GDM1 (cell line): ENCODE measurements around the gene MARF1.
"Not testable (repeated sequence)": the region's sequence is repeated elsewhere in the genome, so short reads cannot be mapped to it uniquely, and the experiment has no call there.

Experiments used
- DNase-seq: peaks from one replicate; lab custom pipeline; 2025; lab: John Stamatoyannopoulos, UW

MARF1 gene

DNA sequence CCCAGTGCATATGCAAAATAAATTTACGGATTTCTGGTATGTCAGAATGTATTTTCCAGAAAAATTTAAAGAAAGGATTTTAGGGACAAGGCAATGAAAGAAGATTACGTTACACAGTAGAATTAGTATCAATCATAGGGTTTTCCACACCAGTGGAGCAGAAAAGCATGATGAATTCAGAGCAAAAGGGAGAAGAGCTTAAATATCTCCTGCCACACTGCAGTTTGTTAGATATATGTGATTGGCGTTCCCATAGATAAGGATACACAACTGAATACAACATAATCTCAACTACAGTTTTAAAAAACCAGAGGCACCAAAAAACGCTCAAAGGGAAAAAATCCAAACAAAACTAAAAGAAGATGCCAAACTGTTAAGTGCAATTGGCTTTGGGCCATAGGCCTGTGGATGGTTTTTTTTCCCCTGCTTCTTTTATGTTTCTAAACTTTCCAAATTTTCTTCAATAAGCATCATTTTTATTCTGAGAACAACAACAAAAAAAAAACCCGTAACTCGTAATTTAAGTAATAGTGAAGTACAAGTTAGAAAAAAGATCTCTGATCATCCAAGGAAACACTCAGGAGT, 22.3 kb downstream of the MARF1 start:
- no peak for DNase-seq

DNA sequence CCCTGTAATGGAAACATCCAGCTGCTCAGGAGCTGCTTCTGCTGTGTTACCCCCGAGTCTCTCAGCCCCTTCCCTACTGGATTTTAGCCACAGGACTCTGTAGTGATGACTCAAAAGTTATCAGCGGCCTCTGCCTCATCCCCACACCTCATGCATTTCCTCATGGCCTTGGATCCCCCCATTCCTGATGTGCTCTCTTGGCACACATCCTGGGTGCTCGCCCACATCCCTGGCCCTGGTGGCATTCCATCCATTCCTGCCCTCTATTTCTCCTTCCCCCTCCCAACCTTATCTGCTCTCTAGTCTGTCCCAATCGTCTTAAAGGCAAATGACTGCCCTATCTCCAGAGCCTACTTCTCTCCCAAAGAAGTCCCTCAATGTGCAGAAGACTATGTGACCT, 24.6 kb downstream of the MARF1 start:
- no peak for DNase-seq

DNA sequence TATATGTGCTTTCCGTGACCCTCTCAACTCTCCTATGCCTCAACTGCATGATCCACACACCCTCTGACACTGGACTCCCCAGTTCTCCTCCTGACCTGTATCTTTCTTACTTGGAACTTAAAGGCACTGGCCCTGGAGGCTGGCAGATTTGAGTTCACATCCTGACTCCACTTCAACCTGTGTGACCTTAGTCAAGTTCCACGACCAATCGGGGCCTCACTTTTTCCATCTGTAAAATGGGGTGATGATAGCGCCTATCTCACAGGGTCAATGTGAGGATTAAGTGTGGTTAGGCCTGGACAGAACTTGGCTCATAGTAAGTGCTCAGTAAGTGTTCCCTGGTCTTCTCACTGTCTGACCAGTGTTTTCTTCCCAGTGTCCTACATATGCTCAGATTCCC, 25.1 kb downstream of the MARF1 start:
- no peak for DNase-seq

DNA sequence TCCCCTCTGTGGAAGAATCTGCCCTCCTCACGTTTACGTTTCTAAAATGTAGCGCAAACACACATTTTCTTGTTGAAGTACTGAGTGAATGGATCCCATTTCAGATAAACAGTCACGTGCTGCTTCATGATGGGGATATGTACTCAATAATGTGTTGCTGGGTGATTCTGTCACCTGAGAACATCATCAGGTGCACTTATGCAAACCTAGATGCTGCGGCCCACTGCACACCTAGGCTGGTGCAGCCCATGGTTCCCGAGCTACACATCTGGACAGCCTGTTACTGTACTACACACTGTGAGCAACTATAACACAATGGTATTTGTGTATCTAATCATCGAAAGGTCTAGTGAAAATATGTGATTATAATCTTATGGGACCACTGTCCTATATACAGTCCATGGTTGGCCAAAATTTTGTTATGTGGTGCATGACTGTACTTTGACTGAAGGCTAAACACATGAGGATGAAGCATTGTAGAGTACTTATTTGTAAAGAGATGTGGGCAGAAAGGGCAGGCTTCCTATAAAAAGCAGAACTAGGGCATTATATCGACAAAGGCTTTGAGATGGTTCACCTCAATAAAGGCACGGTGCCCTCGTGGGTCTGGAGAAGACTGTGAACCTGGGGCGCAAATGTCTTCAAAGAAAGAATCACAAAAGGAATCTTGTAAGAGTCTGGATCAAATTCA, 26.3 kb downstream of the MARF1 start:
- no peak for DNase-seq

DNA sequence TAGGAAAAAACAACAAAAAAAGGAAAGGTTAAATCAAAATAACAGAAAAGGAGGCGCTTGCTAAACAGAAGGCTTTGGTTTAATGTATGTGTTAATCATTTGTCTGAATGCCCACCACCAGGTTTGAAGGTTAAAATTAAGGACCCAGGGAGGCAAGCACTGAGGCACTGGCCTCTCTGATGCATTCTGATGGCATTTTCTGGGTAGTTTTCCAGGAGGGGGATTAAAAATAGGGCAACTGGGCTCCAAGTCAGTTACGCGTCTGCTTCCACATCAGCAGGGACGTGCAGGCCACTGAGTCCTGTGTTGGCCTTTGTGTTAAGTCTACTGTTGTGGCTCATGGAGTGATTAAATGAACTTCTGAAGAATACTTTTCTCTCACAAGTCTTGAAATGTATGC, 26.9 kb downstream of the MARF1 start:
- no peak for DNase-seq

DNA sequence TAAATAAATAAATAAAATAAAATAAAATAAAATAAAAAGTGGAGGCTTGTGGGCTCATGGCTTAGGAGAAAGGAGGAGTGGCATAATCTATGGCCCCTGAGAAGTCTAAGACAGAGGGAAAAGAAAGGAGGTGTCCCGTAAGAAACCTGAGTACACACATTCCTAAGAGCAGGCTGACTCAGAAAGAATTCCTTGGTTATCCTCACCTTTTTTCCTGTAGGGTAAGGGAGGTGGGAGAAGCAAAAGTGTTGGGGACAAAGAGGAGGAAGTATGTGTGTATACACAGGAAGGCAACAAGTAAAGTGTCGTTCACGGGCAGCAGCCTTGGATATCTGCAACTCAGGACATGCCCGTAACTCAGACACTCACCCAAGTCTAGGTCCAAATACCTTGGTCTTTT, 29.3 kb downstream of the MARF1 start:
- DNase-seq: no peak

DNA sequence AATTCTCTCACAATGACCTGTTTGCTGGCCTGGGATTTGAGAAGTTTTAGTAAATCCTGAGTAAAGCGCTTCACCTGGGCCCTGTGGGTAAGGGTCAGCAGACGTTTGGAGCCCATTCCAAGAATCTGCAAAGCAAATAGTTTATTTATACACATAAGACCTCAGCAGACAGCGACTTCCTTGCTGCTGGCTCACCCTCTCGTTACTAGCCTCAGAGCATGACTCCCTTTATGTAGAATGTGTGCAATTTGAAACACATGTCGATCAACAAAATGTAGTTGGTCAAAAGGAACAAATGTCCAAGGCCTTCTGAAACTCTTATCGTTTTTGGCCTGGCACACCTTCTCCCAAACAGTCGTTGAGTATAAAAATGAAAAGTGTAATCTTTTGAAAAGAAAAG, 31.3 kb downstream of the MARF1 start:
- no peak for DNase-seq

DNA sequence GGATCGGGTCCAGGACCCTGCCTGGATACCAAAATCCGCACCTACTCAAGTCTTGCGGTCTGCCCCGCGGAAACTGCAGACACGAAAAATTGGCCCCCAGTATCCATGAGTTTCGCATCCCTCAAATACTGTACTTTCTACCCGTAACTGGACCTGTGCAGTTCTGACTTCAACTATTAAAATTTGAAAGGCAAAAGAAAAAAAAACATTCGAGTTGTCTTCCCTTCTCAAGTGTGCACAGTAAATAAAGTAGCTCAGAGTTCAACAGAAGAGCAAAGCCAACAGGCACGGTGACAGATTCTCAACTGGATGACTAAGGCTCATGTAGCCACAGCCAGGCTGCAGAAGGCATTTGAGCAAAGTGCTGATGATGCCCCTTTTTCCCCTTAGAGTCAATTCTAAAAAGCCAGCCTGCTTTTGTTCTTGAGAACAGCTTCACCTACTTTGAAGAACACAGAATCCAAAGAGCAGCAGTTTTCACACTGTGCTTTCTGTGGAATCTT, 32.5 kb downstream of the MARF1 start:
- DNase-seq: no peak

DNA sequence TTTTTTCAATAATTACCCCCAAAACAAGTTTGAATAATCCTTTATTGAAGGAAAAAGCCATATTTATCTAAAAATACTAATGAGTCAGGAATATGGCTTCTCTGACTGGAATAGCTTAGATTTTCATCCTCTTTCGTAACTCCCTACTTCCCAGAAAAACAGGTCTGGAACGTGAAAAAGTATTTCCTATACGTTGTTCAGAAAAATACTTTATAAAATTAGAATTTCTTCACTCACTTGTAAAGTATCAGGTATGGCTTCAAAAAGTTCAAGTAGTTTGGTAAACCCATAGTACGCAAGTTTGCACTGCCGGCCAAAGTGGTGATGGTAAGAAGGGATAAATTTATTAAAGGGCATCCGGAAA, 33.7 kb downstream of the MARF1 start:
- no peak for DNase-seq

DNA sequence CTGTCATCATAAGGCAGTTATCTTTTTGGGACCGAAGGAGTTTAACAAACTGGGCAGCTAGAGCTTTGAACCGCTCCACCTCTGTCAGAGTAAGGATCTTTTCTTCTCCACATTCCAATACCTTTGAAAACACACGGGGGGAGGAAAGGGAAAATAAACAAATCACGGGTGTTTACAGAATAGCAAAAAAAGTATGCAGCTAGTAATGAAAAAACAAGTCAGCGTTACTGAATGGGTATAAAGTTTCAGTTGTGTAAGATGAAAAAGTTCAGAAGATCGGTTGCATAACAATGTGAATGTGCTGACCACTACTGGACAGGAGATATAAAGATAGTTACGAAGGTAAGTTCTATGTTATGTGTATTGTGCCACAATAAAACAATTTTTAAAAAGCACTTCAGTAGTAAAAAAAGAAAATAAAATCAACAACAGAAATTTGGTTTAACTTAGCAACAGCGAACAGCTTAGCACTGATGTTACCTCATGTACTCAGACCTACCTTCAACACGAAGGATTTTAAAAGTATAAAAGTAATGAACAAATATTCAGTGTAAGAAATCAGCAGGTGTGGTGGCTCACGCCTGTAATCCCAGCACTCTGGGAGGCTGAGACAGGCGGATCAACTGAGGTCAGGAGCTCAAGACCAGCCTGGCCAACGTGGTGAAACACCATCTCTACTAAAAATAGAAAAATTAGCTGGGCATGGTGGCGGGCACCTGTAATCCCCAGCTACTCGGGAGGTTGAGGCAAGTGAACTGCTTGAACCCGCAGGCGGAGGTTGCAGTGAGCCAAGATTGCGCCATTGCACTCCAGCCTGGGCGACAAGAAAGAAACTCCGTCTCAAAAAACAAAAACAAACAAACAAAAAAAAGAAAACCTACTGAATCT, 34.3 kb downstream of the MARF1 start:
- DNase-seq: no peak

DNA sequence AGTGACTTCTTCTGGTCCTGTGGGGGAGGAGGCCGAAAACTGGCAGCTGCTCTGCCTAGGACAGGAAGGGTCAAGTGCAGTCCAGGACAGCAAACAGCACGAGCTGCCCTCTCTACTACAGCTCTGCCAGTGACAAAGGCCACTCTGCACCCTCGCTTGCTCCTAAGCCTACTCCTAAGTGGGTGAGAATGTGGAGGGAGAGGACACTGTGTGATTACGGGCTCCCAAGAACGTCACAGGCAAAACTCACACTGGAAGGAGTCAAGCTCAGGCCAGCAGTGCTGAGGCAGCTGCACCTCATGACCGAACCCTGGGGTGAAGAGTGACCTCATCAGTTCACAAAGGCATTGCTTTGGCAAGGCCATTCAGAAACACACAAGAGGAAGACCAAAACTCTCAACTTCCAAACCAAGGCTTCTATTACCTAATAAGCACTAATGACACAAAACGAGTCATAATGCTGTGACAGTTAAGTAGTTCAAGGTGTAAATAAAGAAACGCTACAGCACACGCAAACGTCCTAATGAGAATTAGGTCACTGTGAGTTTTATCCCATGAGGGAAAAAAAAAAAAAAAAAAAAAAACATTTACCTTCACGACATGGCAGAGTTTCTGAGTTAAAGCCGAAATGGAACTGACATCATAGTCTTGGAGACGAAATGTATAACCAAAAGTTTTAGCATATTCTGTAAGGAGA, 35.1 kb downstream of the MARF1 start:
- no peak for DNase-seq

DNA sequence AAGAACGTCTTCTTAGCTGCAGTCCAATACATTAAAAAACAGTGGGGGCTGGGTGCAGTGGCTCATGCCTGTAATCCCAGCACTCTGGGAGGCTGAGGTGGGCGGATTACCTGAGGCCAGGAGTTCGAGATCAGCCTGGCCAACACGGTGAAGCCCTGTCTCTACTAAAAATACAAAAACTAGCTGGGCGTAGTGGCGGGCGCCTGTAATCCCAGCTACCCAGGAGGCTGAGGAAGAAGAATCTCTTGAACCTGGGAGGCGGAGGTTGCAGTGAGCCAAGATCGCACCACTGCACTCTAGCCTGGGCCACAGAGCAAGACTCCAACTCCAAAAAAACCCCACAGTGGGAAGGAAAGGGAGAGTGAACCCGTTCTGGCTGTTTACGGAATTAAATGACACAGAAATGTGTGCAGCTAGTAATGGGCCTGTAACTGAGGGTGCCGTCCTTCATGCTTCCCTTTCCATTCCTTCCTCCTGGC, 35.7 kb downstream of the MARF1 start:
- not testable (repeated sequence) for DNase-seq

DNA sequence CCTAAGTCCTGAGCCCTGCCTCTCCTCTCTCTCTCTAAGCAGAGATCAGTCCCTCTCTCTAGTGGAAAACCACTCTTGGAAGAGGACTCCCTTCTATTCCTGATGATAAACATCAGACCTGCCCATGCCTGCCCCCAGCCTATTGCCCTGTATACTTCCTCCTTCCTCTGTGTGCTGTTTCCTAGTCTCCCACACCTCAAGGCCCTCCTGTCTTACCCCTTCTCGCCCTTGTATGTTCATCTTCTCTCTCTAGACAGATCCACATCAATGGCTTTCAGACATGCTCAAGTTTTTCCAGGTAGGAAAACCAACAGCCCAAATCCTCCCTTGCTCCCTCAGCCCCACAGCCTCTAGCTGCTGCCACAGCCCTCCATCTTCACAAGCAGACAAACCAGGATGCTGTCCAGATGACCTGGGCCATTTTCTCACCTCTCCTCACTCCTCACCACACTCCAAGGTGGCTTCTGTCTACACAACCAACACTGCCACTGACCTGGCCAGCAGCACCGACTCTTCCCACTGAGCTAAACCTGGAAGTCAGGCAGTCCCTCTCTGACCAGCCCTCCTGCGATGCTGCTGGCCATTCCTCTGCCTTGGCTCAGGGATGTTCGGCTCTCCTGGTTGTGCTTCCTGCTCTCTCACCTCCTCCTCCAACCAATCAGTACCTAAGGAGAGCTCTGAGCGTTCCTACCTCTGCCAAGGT, 36.3 kb downstream of the MARF1 start:
- no peak for DNase-seq

DNA sequence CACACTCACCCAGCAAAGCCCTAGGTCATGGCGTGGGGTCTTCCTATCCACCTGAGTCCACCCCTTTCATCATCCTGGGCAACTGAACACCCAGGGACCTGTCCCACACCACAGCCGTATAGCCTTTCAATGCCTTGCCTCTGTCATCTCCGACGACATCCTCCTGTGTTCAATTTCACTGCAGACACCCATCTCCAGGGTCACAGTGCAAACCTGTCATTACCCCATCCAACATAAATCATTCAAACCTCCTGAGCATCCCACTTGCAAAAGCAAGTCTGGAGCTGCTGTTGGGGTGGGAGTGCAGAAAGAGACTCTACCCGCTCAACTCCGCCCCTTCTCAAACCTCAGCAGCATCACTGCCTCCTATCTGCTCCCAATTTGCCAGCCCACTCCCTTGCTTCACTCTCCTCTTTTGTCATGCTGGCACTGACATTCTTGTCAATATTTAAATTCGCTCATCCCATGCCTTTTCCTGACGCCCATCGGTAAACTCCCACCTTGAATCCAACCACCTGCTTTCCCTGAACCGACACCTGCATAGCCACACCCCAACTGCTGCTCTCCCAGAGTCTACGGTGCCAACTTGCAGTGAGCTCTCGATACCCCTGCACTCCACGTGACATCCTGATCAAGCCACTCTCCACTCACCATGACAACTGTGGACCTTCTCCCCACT, 37.0 kb downstream of the MARF1 start:
- no peak for DNase-seq

DNA sequence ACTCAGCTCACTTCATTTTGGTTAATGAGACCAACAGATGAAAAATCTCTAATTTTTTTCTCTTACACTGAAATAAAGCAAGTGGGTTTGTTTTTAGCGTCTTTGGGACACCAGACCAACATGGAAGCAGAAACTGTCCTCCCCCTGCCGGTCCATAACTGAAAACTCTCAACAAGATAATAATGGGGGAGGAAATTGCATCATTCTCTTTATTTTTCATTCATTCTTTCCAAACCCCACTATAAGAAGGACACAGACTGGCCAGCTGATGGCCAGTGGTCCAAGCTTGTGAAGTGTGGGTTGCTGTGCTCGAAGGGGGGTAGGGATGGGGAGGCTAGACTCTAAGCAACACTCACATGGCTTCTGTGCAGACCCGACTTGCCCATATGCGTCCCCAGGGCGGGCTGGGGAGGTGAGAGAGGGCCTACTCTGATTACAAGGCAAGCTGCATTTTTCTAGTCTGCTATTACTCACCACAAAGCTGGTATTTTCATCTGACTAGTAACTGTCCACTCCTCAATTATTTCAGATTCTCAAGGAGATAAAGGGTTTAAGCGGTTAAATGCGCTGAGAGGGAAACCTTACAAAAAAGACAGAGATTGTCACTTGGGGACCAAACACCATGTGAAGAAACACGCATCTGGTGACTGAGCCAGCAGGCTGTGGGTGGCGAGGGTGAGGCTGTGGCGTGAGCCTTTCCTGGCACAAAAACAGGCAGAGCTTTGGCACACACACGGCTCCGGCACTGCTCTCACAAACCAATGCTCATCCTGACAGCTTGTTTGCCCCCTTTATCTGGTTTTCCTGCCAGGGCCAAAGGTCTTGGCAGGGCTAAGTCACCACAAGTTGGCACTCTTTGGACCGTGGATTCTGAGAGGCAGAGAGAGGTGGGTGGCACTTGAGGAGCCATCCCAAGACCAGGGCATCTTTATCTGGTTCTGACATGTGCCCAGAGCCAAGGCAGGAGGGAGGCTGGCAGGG, 38.2 kb downstream of the MARF1 start:
- DNase-seq: no peak

DNA sequence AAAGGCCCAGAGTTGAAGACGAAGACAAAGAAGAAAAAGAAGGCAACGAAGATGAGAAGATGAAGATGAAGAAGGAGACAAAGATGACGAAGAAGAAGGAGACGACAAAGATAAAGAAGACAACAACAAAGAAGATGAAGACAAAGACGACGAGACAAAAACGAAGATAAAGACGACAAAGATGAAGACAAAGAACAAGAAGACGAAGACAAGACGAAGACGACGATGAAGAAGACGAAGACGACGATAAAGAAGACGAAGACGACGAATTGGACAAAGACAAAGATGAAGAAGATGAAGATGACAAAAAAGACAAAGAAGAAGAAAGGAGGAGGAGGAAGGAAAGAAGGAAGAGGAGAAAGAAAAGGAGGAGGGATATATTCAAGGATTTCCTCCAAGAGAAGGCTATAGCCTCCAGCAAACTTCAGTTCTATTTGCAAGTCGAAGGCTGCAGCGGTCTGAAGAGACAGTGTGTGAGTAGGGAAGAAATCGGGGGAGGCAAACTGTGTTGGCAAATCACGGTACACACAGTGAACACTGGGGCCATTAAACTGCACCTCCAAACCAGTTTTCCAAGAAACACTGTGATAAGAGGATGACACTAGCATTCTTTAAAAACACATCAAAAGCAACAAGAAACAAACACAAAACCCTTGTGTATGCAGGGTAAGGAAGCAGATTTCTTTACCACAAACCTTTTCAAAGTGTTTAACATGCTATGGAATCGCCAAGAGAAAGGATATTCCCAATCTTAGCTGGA, 40.5 kb downstream of the MARF1 start:
- DNase-seq: no peak

DNA sequence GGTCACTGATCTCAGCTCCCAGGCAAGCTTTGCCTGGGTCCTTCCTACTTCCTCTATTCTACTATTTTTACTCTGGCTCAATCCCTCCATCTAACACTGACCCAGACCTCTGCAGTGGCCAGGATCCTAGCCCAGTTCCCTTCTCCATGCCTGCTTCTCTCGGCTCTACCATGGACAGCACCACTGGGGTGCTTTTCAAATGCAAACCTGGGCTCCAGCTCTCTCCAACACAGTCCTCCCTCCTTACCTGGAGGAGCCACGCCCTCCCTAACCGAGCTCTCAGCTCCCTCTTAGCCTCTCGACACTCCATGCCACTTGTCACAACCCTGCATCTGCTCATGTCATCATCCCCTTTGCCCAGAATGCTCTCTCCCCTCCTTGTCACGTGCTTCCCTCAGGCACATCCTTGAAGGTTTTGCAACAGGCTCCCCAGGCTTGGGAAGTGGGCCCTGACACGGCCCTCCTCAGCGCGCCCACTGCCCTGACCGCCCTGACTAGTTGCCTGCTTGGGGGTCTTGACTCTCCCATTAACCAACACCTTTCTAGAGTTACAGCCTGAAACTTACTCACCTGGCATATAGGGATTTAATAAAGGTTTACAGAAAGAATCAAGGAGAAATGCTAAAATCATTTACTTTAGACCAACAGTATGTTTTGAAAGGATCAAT, 41.6 kb downstream of the MARF1 start:
- DNase-seq: no peak

DNA sequence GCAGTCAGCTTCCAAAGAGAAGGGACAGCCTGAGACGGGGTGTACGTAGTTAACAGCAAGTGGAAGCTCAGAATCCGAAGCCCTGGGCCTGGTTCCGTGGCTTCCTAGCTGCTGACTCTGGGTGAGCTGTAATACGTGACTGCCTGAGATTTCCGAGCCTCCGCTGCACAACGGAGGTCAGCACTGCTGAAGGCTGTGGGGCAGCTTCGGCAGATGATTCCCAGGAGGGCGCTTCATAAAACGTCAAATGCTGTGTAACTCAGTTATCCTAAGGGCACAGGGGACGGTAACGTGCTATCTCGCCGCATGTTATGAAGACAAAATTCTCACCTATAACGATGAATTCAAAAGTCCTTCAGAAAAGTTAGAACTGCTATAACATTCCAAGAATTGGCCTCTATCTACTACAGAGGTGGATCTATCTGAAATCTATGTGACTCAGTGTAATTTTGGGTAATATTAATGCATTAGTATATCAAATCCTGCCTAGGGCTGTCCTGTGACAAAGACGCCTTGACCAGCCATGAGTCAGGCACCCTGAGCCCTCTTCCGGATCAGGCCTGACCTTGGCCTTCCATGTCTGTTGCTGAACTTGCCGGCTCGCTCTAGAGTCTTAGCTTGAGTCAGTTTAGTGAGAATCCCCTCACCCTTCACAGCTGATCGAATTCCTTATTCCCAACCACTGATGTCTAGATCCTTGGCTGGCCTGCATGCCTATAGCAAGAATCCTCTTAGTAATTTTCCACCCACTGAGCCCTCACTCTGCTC, 43.5 kb downstream of the MARF1 start:
- DNase-seq: no peak
